GM12874 (cell line): Measurements from ENCODE around the gene KIAA1328.

Experiments
- CTCF ChIP-seq: IDR thresholded peaks from 2 replicates; pipeline ENCODE4 v1.5.1; 2011; ENCODE audit warnings: low read depth, mild to moderate bottlenecking, control low read depth, low read length, moderate library complexity; ENCODE audit not compliant: insufficient read depth

KIAA1328 gene

GRCh38 chr18:36963464-36963863, 134.5 kb downstream of the KIAA1328 start:
- no peak for TF ChIP-seq CTCF

DNA sequence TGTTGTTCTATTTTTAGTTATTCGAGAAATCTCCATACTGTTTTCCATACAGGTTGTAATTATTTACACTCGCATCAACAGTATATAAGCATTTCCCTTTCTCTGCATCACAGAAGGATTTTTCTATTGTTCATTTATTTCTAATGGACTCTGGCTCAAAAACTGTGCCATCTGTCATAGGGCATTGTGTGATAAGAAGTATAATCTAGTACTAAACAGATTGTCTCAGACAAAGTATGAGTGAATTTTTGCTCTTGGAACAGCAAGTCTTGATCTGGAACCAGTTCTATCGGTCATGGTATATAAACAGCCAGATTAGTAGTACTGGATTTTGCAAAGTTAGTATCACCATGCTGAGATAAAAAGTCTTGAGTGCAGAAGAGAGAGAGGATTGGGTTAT, 145.8 kb downstream of the KIAA1328 start:
- TF ChIP-seq CTCF = no peak

- TF ChIP-seq CTCF = no peak
Measured at GRCh38 chr18:36977121-36977520, 148.2 kb downstream of the KIAA1328 start.

DNA sequence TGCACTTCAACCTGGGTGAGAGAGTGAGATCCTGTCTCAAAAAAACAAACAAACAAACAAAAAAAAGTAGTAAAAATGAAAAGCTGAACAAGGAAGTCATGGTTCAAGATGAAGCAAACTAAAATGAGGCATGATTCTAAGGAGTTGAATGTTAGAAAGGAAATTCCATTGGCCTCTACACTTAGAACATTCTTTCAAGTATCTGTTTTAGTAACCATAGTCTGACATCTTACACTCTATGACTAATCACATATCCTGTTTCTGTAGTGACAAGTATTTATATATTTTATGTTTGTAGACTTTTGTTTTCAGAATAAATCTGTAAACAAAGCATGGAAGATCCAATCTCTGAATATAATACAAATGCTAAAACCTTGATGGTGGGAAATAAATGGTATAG, 164.1 kb downstream of the KIAA1328 start:
- no peak for TF ChIP-seq CTCF

GRCh38 chr18:37006742-37007141, 177.8 kb downstream of the KIAA1328 start:
- TF ChIP-seq CTCF = no peak

- TF ChIP-seq CTCF = no peak
Measured at GRCh38 chr18:37012452-37012851, 183.5 kb downstream of the KIAA1328 start.

GRCh38 chr18:37019157-37019827, 190.4 kb downstream of the KIAA1328 start:
- peak; percentile 26; the same call in 1 of the 2 replicates for TF ChIP-seq CTCF
